ENCODE data around the gene PRSS1. TPM values are rescaled to one million over a fixed set of nuclear protein-coding genes. Genes with fewer than 3 reads are reported as not detected.

PRSS1 gene
- total and polyA plus RNA-seq, 2 experiments from 2014 or later = not detected

- no peak for ATAC-seq
- peaks cover 37% of the 10 kb centered on the region for H3K4me1 Mint-ChIP-seq
Measured at GRCh38 chr7:142712617-142712957, 36.7 kb upstream of the PRSS1 start.

GRCh38 chr7:142714375-142714774 is 34.9 kb upstream of the PRSS1 start:
- peaks cover 28% of the 10 kb centered on the region for H3K4me1 ChIP-seq (ENCODE audit: insufficient read depth)
- H3K9me3 Mint-ChIP-seq = no peaks in the 10 kb centered on the region; the same call in 2 of the 3 replicates
- H3K36me3 Mint-ChIP-seq (ENCODE audit: low read depth) = no peaks in the 10 kb centered on the region
- H3K4me1 Mint-ChIP-seq = peaks cover 29% of the 10 kb centered on the region
- H3K27me3 Mint-ChIP-seq (ENCODE audit: insufficient read depth, low read depth, poor library complexity) = no peaks in the 10 kb centered on the region
- no peaks in the 10 kb centered on the region for H3K27me3 ChIP-seq (ENCODE audit: insufficient read depth)
- no peak for TF ChIP-seq ETS1 (IDR thresholded peaks at IDR 0.05)
- TF ChIP-seq REST (IDR thresholded peaks at IDR 0.05; ENCODE audit: unreplicated experiment) = no peak
- TF ChIP-seq EZH2phosphoT487 (IDR thresholded peaks at IDR 0.05; ENCODE audit: unreplicated experiment) = no peak
- no peak for TF ChIP-seq CREB1 (CRISPR knock-in tag; IDR thresholded peaks at IDR 0.05; ENCODE audit: low read depth)
- TF ChIP-seq ZNF331 (CRISPR knock-in tag; IDR thresholded peaks at IDR 0.05; ENCODE audit: low read depth) = no peak
- no peak overlapping the region for H3K4me3 ChIP-seq
- H3F3A ChIP-seq (replicated peaks; ENCODE audit: low read depth) = no peaks in the 10 kb centered on the region
- H3K4me3 Mint-ChIP-seq = no peak overlapping the region
- no peak overlapping the region for H2AFZ ChIP-seq
- no peaks in the 10 kb centered on the region for H3K79me2 ChIP-seq (replicated peaks; ENCODE audit: insufficient read depth)
- no peak overlapping the region for H3K4me2 ChIP-seq
- H3K27ac ChIP-seq (ENCODE audit: low read depth) = no peak overlapping the region
- H3K36me3 ChIP-seq (ENCODE audit: insufficient read depth) = no peaks in the 10 kb centered on the region
- H3K9me2 ChIP-seq (ENCODE audit: insufficient read depth) = peaks cover 8% of the 10 kb centered on the region
- ATAC-seq = no peak
- no peaks in the 10 kb centered on the region for H4K20me1 ChIP-seq (replicated peaks; ENCODE audit: insufficient read depth)
- DNase-seq (ENCODE audit: low spot score) = no peak
- no peak overlapping the region for H3K27ac Mint-ChIP-seq

More at GRCh38 chr7:142712617-142712957, 36.7 kb upstream of the PRSS1 start:
- Mint-ChIP-seq H3K27ac (no peak overlapping the region), H3K36me3 (ENCODE audit: low read depth) (no peaks in the 10 kb centered on the region), H3K9me3 (no peaks in the 10 kb centered on the region; the same call in 2 of the 3 replicates), H3K4me3 (no peak overlapping the region), H3K27me3 (ENCODE audit: insufficient read depth, low read depth, poor library complexity) (no peaks in the 10 kb centered on the region)
- no peak for DNase-seq (ENCODE audit: low spot score)
- Histone ChIP-seq H3K4me3 (no peak overlapping the region), H3K27me3 (ENCODE audit: insufficient read depth) (no peaks in the 10 kb centered on the region), H3K36me3 (ENCODE audit: insufficient read depth) (no peaks in the 10 kb centered on the region), H3F3A (replicated peaks; ENCODE audit: low read depth) (no peaks in the 10 kb centered on the region), H3K9me2 (ENCODE audit: insufficient read depth) (peaks cover 8% of the 10 kb centered on the region), H4K20me1 (replicated peaks; ENCODE audit: insufficient read depth) (no peaks in the 10 kb centered on the region), H2AFZ (no peak overlapping the region), H3K27ac (ENCODE audit: low read depth) (no peak overlapping the region), H3K4me2 (no peak overlapping the region), H3K79me2 (replicated peaks; ENCODE audit: insufficient read depth) (no peaks in the 10 kb centered on the region), H3K4me1 (ENCODE audit: insufficient read depth) (peaks cover 38% of the 10 kb centered on the region)
- TF ChIP-seq CTCF (conservative IDR thresholded peaks at IDR 0.05; ENCODE audit: low read depth in 2 of 2) (0 out of 4 replicates have a peak, but pooled peaks of 1 of the 2 experiments have one; percentile 4), POLR2AphosphoS5 (IDR thresholded peaks at IDR 0.05; ENCODE audit: low read depth) (no peak)

Measured in GM23338 (cell line).